Mucosa of descending colon (tissue), 3 donors: ENCODE results near the gene RAD51B. TPM values are rescaled to one million over a fixed set of nuclear protein-coding genes. Genes with fewer than 3 reads are reported as not detected.
A peak's percentile ranks its signal among the peaks of the same experiment; 100 is the strongest.

ENCODE experiments used
- ATAC-seq: fragments of 200-7000 bp; cut with Tn5 transposase; one replicate; pipeline ENCODE4 v1.9.1; 2020; ENCODE audit warnings: mild to moderate bottlenecking, moderate library complexity
- DNase-seq, 3 donors: peaks; one replicate each; pipeline ENCODE4 v3.0.0-alpha.2; 2020
- H3K36me3 ChIP-seq: fragments of 200-600 bp; one replicate; pipeline ENCODE4 v1.8.0; 2021; ENCODE audit warnings: low read depth, mild to moderate bottlenecking
- H3K4me1 ChIP-seq: fragments of 200-600 bp; one replicate; pipeline ENCODE4 v1.8.0; 2021; ENCODE audit warnings: low read depth, mild to moderate bottlenecking
- H3K4me3 ChIP-seq: fragments of 200-600 bp; one replicate; pipeline ENCODE4 v1.8.0; 2021; ENCODE audit warnings: mild to moderate bottlenecking
- H3K9me3 ChIP-seq: fragments of 200-600 bp; one replicate; pipeline ENCODE4 v1.8.0; 2021; ENCODE audit warnings: mild to moderate bottlenecking
- intact Hi-C, 2 donors: fragments of 100-400 bp; cut with DNase I in 1 of 2; cut with micrococcal nuclease in 1 of 2; formaldehyde crosslinking; loops; one replicate each; pipeline versions ENCODE4 v1.11.0 to v1.11.1; 2022; cut with DNase I, micrococcal nuclease
- total RNA-seq, 3 donors: library from RNA; stranded (reverse); fragmentation: NEBNext Ultra II Directional in 2 of 3; extraction: Animal tissue kit (Norgen Biotek cat#: 25700) in 2 of 3; gene quantifications; one replicate each; pipeline versions ENCODE4 v1.2.1 to v1.2.4, GENCODE V29; 2021 to 2023
- TF ChIP-seq, protein P1 (sequence below): fragments of 200-600 bp; IDR thresholded peaks from one replicate; pipeline ENCODE4 v1.8.0; 2022; ENCODE audit warnings: antibody characterized with exemption, mild to moderate bottlenecking
- donor health status: DM: no; HTN: no; CAD: no; lungs with moderate emphysema.
- donor health status: DM: no; HTN: no; CAD: no.
- donor health status: DM: no; HTN: yes; CAD: no.

The RAD51B gene
- total RNA-seq, 3 donors from 2014 or later, result 15.8 to 23.3 (median 20.9) TPM

DNA sequence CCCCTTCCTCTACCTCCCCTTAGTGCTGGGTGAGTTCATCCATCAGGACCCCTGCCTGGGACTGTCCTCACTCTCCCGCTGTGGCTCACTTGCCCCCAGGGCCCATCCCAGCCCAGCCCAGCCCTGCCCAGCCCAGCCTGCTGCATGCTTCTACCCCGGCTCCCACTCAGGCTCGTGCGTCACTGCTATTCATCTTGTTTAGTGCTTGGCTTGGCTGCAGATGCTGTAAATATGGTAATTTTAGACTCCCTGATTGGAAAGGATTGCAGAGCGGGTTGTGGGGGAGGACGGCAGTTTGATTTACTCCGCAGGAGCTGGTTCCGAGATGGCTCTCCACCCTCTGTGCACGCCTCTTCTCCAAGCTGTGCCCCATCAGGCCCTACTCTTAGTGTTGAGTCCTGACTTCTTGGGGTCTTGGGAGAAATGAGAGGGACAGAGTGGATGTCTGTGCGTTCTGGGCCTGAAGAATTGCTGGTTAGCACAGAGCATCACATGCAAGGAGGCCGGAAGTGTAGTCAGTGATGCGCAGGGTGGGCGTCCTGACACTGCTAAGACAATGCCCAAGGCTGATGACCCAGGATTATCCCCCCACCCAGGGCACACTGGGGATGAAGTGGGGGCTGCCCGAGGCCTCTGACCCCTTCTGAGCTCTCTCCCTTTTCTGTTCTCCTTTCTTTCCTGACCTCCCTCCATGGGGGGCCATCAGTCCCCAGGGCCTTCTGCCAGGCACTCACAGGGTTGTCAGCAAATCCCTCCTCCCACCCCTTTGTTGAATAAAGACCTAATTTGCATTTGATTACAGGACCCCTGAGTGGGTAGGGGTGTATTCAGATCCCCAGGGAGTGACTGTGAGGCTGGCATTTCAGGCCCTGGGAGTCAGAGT, 728.9 kb downstream of the RAD51B start:
- ATAC-seq (peak; percentile 60), DNase-seq (peak; percentile 60 to 80 (median 68))
- Histone ChIP-seq H3K9me3 (no peaks in the 10 kb centered on the region), H3K4me3 (no peak overlapping the region), H3K36me3 (no peaks in the 10 kb centered on the region), H3K4me1 (no peaks in the 10 kb centered on the region)
- TF ChIP-seq, protein P1, sequence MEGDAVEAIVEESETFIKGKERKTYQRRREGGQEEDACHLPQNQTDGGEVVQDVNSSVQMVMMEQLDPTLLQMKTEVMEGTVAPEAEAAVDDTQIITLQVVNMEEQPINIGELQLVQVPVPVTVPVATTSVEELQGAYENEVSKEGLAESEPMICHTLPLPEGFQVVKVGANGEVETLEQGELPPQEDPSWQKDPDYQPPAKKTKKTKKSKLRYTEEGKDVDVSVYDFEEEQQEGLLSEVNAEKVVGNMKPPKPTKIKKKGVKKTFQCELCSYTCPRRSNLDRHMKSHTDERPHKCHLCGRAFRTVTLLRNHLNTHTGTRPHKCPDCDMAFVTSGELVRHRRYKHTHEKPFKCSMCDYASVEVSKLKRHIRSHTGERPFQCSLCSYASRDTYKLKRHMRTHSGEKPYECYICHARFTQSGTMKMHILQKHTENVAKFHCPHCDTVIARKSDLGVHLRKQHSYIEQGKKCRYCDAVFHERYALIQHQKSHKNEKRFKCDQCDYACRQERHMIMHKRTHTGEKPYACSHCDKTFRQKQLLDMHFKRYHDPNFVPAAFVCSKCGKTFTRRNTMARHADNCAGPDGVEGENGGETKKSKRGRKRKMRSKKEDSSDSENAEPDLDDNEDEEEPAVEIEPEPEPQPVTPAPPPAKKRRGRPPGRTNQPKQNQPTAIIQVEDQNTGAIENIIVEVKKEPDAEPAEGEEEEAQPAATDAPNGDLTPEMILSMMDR, result no peak
- intact Hi-C loops, result loop anchor here in 1 of 2 donors (10.0 kb wide), 1 partner anchor 106 kb away; no protein-coding TSS in a partner anchor

DNA sequence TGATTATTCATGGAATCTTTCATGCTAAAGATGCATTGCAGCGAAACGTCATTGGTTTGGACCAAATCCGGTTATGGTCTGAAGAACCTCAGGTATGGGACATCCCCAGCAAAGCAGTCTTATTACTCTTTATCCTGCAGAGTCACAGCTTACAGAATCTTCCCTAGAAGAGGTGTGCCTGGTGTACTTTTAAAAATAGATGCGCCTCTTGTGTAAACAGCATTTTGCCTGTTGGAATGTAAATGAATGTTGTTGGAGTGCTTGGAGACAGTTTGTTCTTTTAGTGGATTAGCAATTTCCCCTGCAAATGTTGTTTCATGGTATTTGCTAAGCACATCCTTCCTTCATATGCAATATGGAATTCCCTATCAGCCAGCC, 730.7 kb downstream of the RAD51B start:
- ATAC-seq (no peak), DNase-seq (no peak)
- Histone ChIP-seq H3K4me1 (no peaks in the 10 kb centered on the region), H3K36me3 (no peaks in the 10 kb centered on the region), H3K4me3 (no peak overlapping the region), H3K9me3 (no peaks in the 10 kb centered on the region)
- intact Hi-C loops, result no loop called here
- TF ChIP-seq, protein P1, result no peak

DNA sequence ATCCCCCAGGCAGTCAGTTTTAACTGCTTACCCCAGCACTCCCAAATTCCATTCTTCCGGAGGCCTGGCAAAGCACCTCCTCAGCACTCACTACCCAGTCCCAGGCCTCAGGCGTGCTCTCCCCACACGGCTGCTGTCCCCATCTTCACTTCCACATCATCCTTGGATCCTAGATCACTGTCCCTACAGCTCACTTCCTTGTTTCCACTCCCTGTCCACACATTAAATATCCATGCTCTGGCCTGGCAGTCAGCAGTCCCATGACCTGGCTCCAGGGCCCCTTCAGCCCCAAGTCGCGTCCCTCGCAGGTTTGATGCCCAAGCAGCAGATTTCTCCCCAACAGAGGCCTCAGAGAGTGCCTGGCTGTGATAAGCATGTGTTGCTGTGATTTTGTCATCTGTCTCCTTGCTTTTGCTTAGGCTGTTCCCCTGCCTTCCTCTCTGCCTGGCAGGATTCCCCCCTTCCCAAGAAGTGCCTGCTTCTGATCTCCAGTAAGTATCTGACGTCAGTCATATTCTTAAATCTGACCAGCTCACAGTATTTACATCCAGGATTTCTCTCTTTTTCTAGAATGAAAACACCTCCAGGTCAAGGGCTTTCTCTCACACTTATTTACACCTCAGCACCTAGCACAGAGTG, 731.6 kb downstream of the RAD51B start:
- intact Hi-C loops, result no loop called here
- DNase-seq, result no peak
- ATAC-seq, result no peak
- Histone ChIP-seq H3K4me1 (no peaks in the 10 kb centered on the region), H3K36me3 (no peaks in the 10 kb centered on the region), H3K9me3 (no peaks in the 10 kb centered on the region), H3K4me3 (no peak overlapping the region)
- TF ChIP-seq, protein P1, result no peak

DNA sequence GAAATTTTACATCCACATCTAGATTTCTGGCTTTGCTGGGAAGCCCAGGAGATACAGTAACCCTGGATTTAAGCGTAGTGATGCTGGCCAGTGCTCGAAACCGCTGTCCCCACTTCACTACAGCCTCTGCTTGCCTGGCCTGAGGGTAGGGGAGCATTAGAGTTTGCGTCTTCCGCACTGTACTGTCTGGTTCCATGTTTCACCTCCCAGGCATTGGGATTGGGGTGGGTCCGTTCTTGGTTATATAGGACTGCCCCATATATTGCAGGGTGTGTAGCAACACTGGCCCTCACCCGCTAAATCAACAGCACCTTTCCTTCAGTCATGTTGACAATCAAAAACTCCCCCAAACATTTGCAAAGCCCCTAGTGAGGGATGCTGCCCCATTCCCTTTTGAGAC, 732.5 kb downstream of the RAD51B start:
- no peaks in the 10 kb centered on the region for H3K4me1 ChIP-seq
- TF ChIP-seq, protein P1, result no peak
- no peaks in the 10 kb centered on the region for H3K36me3 ChIP-seq
- DNase-seq (no peak), ATAC-seq (no peak)
- intact Hi-C loops, result no loop called here
- H3K9me3 ChIP-seq, result no peaks in the 10 kb centered on the region
- no peak overlapping the region for H3K4me3 ChIP-seq

DNA sequence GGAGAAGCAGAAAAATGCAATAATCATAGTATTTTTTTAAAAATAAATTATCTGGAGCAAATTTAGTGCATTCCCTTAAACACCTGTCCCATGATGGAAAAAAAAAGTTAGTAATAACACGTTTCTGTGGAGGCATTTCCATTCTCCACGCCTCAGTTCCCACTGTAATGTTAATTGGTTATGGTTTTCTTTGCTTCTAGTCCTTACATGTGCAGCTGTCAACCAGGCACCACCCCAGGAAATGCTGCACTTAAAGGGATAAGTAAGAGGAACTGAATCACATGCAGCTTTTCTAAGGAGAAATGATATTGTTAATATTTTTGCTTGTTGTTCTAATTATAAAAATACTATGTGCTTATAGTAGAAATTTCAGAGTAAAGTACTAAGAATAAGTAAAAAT, 733.0 kb downstream of the RAD51B start:
- Histone ChIP-seq H3K36me3 (no peaks in the 10 kb centered on the region), H3K4me1 (no peaks in the 10 kb centered on the region), H3K9me3 (no peaks in the 10 kb centered on the region), H3K4me3 (no peak overlapping the region)
- intact Hi-C loops, result no loop called here
- TF ChIP-seq, protein P1, result no peak
- DNase-seq (peak in 1 of 3 donors; percentile 38), ATAC-seq (no peak)
